PC-3 (cell line): ENCODE data around the gene FYN. TPM values are rescaled to one million over a fixed set of nuclear protein-coding genes. Genes with fewer than 3 reads are reported as not detected.

ENCODE experiments used
- ATAC-seq: fragments of 200-7000 bp; cut with Tn5 transposase; 2 replicates; pipeline ENCODE4 v1.9.1; 2020; ENCODE audit warnings: mild to moderate bottlenecking, moderate library complexity
- BruUV-seq: library from RNA; stranded (reverse); fragments of 400-500 nt; replicated peaks from 2 replicates; lab custom pipeline; 2021; lab: Mats Ljungman, UMichigan
- CTCF ChIA-PET: fragments of 300-600 bp; sonication (Branson Sonifier 250); formaldehyde crosslinking; loops from one replicate; lab custom pipeline; 2022; ENCODE audit warnings: antibody characterized with exemption; lab: Charles Lee
- POLR2A ChIA-PET: fragments of 300-600 bp; sonication (Branson Sonifier 250); formaldehyde crosslinking; loops from one replicate; lab custom pipeline; 2022; ENCODE audit warnings: antibody characterized with exemption; ENCODE audit not compliant: unreplicated experiment; lab: Charles Lee
- DNase-seq: peaks from one replicate; pipeline ENCODE4 v3.0.0-alpha.2; 2015
- H2AFZ ChIP-seq: fragments of 300-600 bp; sonication (generic); 2 replicates; pipeline ENCODE4 v1.6.0; 2016; ENCODE audit warnings: antibody characterized with exemption, low read length
- H3F3A ChIP-seq: fragments of 300-600 bp; sonication (generic); one replicate; pipeline ENCODE4 v1.6.0; 2017; ENCODE audit warnings: antibody characterized with exemption, low read length, control low read depth, mild to moderate bottlenecking; ENCODE audit not compliant: unreplicated experiment
- H3K27ac ChIP-seq: fragments of 300-600 bp; sonication (generic); 2 replicates; pipeline ENCODE4 v1.5.1; 2016; ENCODE audit warnings: mild to moderate bottlenecking, low read length
- H3K27me3 ChIP-seq: fragments of 300-600 bp; sonication (generic); 2 replicates; pipeline ENCODE4 v1.6.1; 2016; ENCODE audit warnings: low read length, mixed read lengths
- H3K36me3 ChIP-seq: fragments of 300-600 bp; sonication (generic); 2 replicates; pipeline ENCODE4 v1.6.1; 2016; ENCODE audit warnings: low read depth, mixed run types, low read length, mixed read lengths
- H3K4me1 ChIP-seq: fragments of 300-600 bp; sonication (generic); 2 replicates; pipeline ENCODE4 v1.5.1; 2016; ENCODE audit warnings: low read length; ENCODE audit not compliant: insufficient read depth
- H3K4me2 ChIP-seq: fragments of 300-600 bp; sonication (generic); 2 replicates; pipeline ENCODE4 v1.6.0; 2016; ENCODE audit warnings: low read length
- H3K4me3 ChIP-seq: fragments of 300-600 bp; sonication (generic); 2 replicates; pipeline ENCODE4 v1.5.1; 2016; ENCODE audit warnings: mild to moderate bottlenecking, low read length, mixed read lengths
- H3K79me2 ChIP-seq: fragments of 300-600 bp; sonication (generic); 2 replicates; pipeline ENCODE4 v1.6.1; 2017; ENCODE audit warnings: low read length, mixed read lengths
- H3K9ac ChIP-seq: fragments of 300-600 bp; sonication (generic); 2 replicates; pipeline ENCODE4 v1.6.0; 2016; ENCODE audit warnings: mild to moderate bottlenecking, low read length
- H3K9me2 ChIP-seq: fragments of 300-600 bp; sonication (generic); replicated peaks from 2 replicates; pipeline ENCODE4 v1.6.1; 2016; ENCODE audit warnings: mixed run types, low read length, mixed read lengths
- H3K9me3 ChIP-seq: fragments of 300-600 bp; sonication (generic); 2 replicates; pipeline ENCODE4 v1.6.1; 2016; ENCODE audit warnings: low read length, mixed read lengths
- H4K20me1 ChIP-seq: fragments of 300-600 bp; sonication (generic); 2 replicates; pipeline ENCODE4 v1.6.1; 2016; ENCODE audit warnings: low read length, mixed read lengths
- CTCF ChIP-seq: fragments of 300-600 bp; sonication (generic); conservative IDR thresholded peaks from 2 replicates; pipeline ENCODE4 v1.5.1; 2017; ENCODE audit warnings: antibody characterized with exemption, low read depth, mild to moderate bottlenecking, low read length
- EZH2 ChIP-seq: fragments of 300-600 bp; sonication (generic); IDR thresholded peaks from one replicate; pipeline ENCODE4 v1.6.1; 2017; ENCODE audit warnings: antibody characterized with exemption, mild to moderate bottlenecking, low read length; ENCODE audit not compliant: unreplicated experiment
- EZH2phosphoT487 ChIP-seq: fragments of 300-600 bp; sonication (generic); IDR thresholded peaks from 2 replicates; pipeline ENCODE4 v1.6.1; 2018; ENCODE audit warnings: mild to moderate bottlenecking, antibody characterized with exemption, low read length, borderline replicate concordance
- intact Hi-C: fragments of 100-400 bp; cut with micrococcal nuclease; formaldehyde crosslinking; loops from 2 replicates; pipeline ENCODE4 v1.9.0; 2023
- total RNA-seq: library from RNA; depleted of rRNA; stranded (reverse); fragments of >200 nt; gene quantifications from 2 replicates; pipeline ENCODE4 v1.2.3, GENCODE V29; 2014

The FYN gene
- total RNA-seq, 1 experiment from 2014 or later: 27.6 TPM

- Histone ChIP-seq H3K9me3 (no peaks in the 10 kb centered on the region), H3K27ac (no peak overlapping the region), H3K36me3 (no peaks in the 10 kb centered on the region), H2AFZ (no peak overlapping the region), H3K79me2 (no peaks in the 10 kb centered on the region), H3K4me3 (no peak overlapping the region), H3F3A (no peaks in the 10 kb centered on the region), H3K27me3 (no peaks in the 10 kb centered on the region), H3K4me2 (no peak overlapping the region), H3K9ac (no peak overlapping the region), H3K9me2 (no peaks in the 10 kb centered on the region), H3K4me1 (no peaks in the 10 kb centered on the region), H4K20me1 (no peaks in the 10 kb centered on the region)
- ChIA-PET CTCF (no interaction called here), POLR2A (no interaction called here)
- DNase-seq: no peak
- no peak for TF ChIP-seq EZH2
- TF ChIP-seq CTCF: no peak
- TF ChIP-seq EZH2phosphoT487: no peak
- intact Hi-C loops: no loop called here
- no peak for ATAC-seq
- no TSS peak for BruUV-seq
Observed at GRCh38 chr6:111732390-111732789, 140.9 kb downstream of the FYN start.

GRCh38 chr6:111731456-111732195 is 141.6 kb downstream of the FYN start:
- TF ChIP-seq EZH2: no peak
- no peak for TF ChIP-seq CTCF
- no peak for TF ChIP-seq EZH2phosphoT487
- DNase-seq (no peak), ATAC-seq (no peak)
- Histone ChIP-seq H3F3A (no peaks in the 10 kb centered on the region), H2AFZ (no peak overlapping the region), H3K36me3 (no peaks in the 10 kb centered on the region), H3K79me2 (no peaks in the 10 kb centered on the region), H3K9me2 (no peaks in the 10 kb centered on the region), H3K9me3 (no peaks in the 10 kb centered on the region), H3K9ac (no peak overlapping the region), H3K27ac (no peak overlapping the region), H3K4me3 (no peak overlapping the region), H3K4me1 (no peaks in the 10 kb centered on the region), H4K20me1 (no peaks in the 10 kb centered on the region), H3K4me2 (no peak overlapping the region), H3K27me3 (no peaks in the 10 kb centered on the region)
- intact Hi-C loops: no loop called here
- ChIA-PET CTCF (no interaction called here), POLR2A (no interaction called here)
- no TSS peak for BruUV-seq

GRCh38 chr6:111730864-111731263 is 142.4 kb downstream of the FYN start:
- BruUV-seq: no TSS peak
- CTCF ChIA-PET: no interaction called here
- H3K4me2 ChIP-seq: no peak overlapping the region

More at GRCh38 chr6:111730864-111731263, 142.4 kb downstream of the FYN start:
- H3K4me3 ChIP-seq: no peak overlapping the region
- H3K9ac ChIP-seq: no peak overlapping the region
- no peaks in the 10 kb centered on the region for H3K27me3 ChIP-seq
- no peaks in the 10 kb centered on the region for H3F3A ChIP-seq
- no peak for DNase-seq
- H2AFZ ChIP-seq: no peak overlapping the region
- H3K4me1 ChIP-seq: no peaks in the 10 kb centered on the region
- ATAC-seq: no peak
- TF ChIP-seq CTCF: no peak
- TF ChIP-seq EZH2: no peak
- TF ChIP-seq EZH2phosphoT487: no peak
- no peaks in the 10 kb centered on the region for H3K79me2 ChIP-seq
- no peak overlapping the region for H3K27ac ChIP-seq
- no peaks in the 10 kb centered on the region for H3K36me3 ChIP-seq
- H4K20me1 ChIP-seq: no peaks in the 10 kb centered on the region
- POLR2A ChIA-PET: no interaction called here
- intact Hi-C loops: no loop called here
- no peaks in the 10 kb centered on the region for H3K9me2 ChIP-seq
- H3K9me3 ChIP-seq: no peaks in the 10 kb centered on the region
